K562 (cell line): ENCODE measurements around the gene ADAMTS14. TPM values are rescaled to one million over a fixed set of nuclear protein-coding genes. Genes with fewer than 3 reads are reported as not detected.

Experiments
- ARNT ChIP-seq, 2 experiments: fragments of 450-650 bp; IDR thresholded peaks; 2 replicates each; pipeline ENCODE4 v1.6.1; 2016; ENCODE audit warnings: mild to moderate bottlenecking in 1 of 2
- CC2D1A ChIP-seq: fragments of 450-650 bp; IDR thresholded peaks from 2 replicates; pipeline ENCODE4 v1.6.1; 2017; ENCODE audit warnings: mild to moderate bottlenecking
- DIDO1 ChIP-seq: fragments of 450-650 bp; IDR thresholded peaks from 2 replicates; pipeline ENCODE4 v1.6.1; 2016; ENCODE audit warnings: low read depth, missing biosample characterization, missing genetic modification characterization
- HMG20B ChIP-seq: fragments of 250-450 bp; sonication (Bioruptor Pico); IDR thresholded peaks from 2 replicates; pipeline ENCODE4 v1.5.0; 2021; ENCODE audit warnings: mild to moderate bottlenecking
- HMGN3 ChIP-seq: IDR thresholded peaks from 2 replicates; pipeline ENCODE4 v1.6.1; 2011; ENCODE audit warnings: borderline replicate concordance, low read depth, mild to moderate bottlenecking, mixed read lengths, low read length; ENCODE audit not compliant: insufficient read length; ENCODE audit errors: extremely low read depth
- MEF2D ChIP-seq: conservative IDR thresholded peaks from 2 replicates; pipeline ENCODE4 v1.6.1; 2016; ENCODE audit warnings: low read depth, missing genetic modification characterization, missing compliant biosample characterization
- MTA1 ChIP-seq: fragments of 450-650 bp; IDR thresholded peaks from 2 replicates; pipeline ENCODE4 v1.6.1; 2017; ENCODE audit warnings: borderline replicate concordance
- PHTF2 ChIP-seq: fragments of 250-450 bp; sonication (Bioruptor Pico); IDR thresholded peaks from 2 replicates; pipeline ENCODE4 v1.5.0; 2021; ENCODE audit warnings: mild to moderate bottlenecking
- TAF9B ChIP-seq: fragments of 450-650 bp; IDR thresholded peaks from 2 replicates; pipeline ENCODE4 v1.6.1; 2018; ENCODE audit warnings: mild to moderate bottlenecking; ENCODE audit not compliant: partially characterized antibody
- ZNF197 ChIP-seq: fragments of 200-800 bp; sonication (Bioruptor generic); IDR thresholded peaks from 2 replicates; pipeline ENCODE4 v1.6.1; 2016; ENCODE audit warnings: low read depth, missing genetic modification characterization, missing compliant biosample characterization
- ZNF77 ChIP-seq: fragments of 250-450 bp; sonication (Bioruptor Pico); IDR thresholded peaks from 2 replicates; pipeline ENCODE4 v1.5.0; 2020
- ZNF780A ChIP-seq: fragments of 250-450 bp; sonication (Bioruptor Pico); IDR thresholded peaks from 2 replicates; pipeline ENCODE4 v1.5.0; 2021; ENCODE audit warnings: mild to moderate bottlenecking
- ZNF79 ChIP-seq: fragments of 250-450 bp; sonication (Bioruptor Pico); IDR thresholded peaks from 2 replicates; pipeline ENCODE4 v1.4.0; 2020; ENCODE audit warnings: low read depth, mild to moderate bottlenecking, moderate library complexity
- polyA plus RNA-seq, 8 experiments: library from polyadenylated mRNA; depleted of rRNA in 4 of 8; stranded (reverse) in 5 of 8; unstranded in 3 of 8; fragments of >200 nt; fragmentation: Nextera tagmentation in 2 of 8; fragmentation: Illumina TruSeq in 1 of 8; extraction: Ambion mirVana in 2 of 8; extraction: Trizol in 1 of 8; gene quantifications; 2 replicates each; pipeline versions ENCODE4 v1.2.1 to v1.2.3, GENCODE V29; 2011 to 2014; ENCODE audit warnings: inconsistent platforms in 1 of 8, missing spikeins in 1 of 8
- total RNA-seq, 7 experiments: library from RNA; depleted of rRNA in 6 of 7; stranded (reverse); fragments of >200 nt in 6 of 7; fragmentation: Illumina TruSeq in 2 of 7; extraction: Trizol in 2 of 7; gene quantifications; 2 replicates each; pipeline versions ENCODE4 v1.2.1 to v1.2.3, GENCODE V29; 2011 to 2021; ENCODE audit warnings: low replicate concordance in 1 of 7
- TF ChIP-seq, protein P1 (sequence below): fragments of 450-650 bp; IDR thresholded peaks from 2 replicates; pipeline ENCODE4 v1.6.1; 2016
- TF ChIP-seq, protein P2 (sequence below): fragments of 250-450 bp; sonication (Bioruptor Pico); IDR thresholded peaks from 2 replicates; pipeline ENCODE4 v1.5.0; 2020; ENCODE audit warnings: mild to moderate bottlenecking
- TF ChIP-seq, protein P3 (sequence below), 2 experiments: fragments of 450-650 bp; formaldehyde crosslinking in 1 of 2; IDR thresholded peaks; 2 replicates each; pipeline versions ENCODE4 v1.4.0 to v1.6.1; 2014 to 2020; ENCODE audit warnings: mild to moderate bottlenecking in 2 of 2, borderline replicate concordance in 1 of 2, low read depth in 1 of 2
- TF ChIP-seq, protein P4 (sequence below): fragments of 450-650 bp; formaldehyde crosslinking; IDR thresholded peaks from 2 replicates; pipeline ENCODE4 v1.4.0; 2022; ENCODE audit warnings: mild to moderate bottlenecking, moderate library complexity

The ADAMTS14 gene
- total and polyA plus RNA-seq, 9 of the 15 experiments (the other 6 are each of a cell fraction or from before 2014, with no cell fraction given) = 0.04 to 37.4 (median 15.9) TPM

DNA sequence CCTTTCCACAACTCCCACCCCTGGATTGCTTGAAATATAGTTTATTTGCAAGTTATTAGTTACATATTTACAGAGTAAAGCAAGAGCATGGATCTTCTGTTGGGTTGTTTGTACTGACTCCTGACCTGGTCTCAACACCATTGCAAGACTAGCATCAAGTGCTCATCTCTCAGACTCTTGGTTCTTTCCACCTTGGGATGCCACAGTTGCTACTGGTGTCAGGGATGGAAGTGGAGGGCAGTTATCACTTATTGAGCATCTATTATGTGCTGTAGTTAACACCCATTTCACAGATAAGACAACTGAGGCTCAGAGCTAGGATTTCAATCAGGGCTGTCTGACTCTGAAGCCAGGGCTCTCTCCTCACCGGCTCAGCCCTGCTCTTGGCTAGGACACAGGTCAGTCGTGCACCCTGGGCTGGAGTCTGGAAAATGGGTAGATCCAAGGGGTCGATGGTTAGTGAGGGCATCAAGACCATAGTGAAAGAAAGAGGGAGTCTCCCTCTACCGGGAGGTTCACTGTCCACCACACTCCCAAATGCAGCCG, 614 bp upstream of the ADAMTS14 start (continued):
- TF ChIP-seq ZNF77 (no peak), ARNT (IDR thresholded peaks at IDR 0.05) (peak in 1 of 2 experiments; percentile 86; a peak in 3 of 4 replicates), HMG20B (CRISPR knock-in tag) (0 out of 2 replicates have a peak, but pooled peaks have one; percentile 74), DIDO1 (tag) (0 out of 2 replicates have a peak, but pooled peaks have one; percentile 35), ZNF79 (CRISPR knock-in tag) (0 out of 2 replicates have a peak, but pooled peaks have one; percentile 36), CC2D1A (peak; percentile 89), HMGN3 (no peak), PHTF2 (CRISPR knock-in tag) (no peak), ZNF780A (CRISPR knock-in tag) (0 out of 2 replicates have a peak, but pooled peaks have one; percentile 68), TAF9B (no peak), MTA1 (peak; percentile 43; the same call in 1 of the 2 replicates), ZNF197 (CRISPR knock-in tag) (no peak), MEF2D (peak; percentile 63; the same call in 1 of the 2 replicates)
- TF ChIP-seq, protein P1, sequence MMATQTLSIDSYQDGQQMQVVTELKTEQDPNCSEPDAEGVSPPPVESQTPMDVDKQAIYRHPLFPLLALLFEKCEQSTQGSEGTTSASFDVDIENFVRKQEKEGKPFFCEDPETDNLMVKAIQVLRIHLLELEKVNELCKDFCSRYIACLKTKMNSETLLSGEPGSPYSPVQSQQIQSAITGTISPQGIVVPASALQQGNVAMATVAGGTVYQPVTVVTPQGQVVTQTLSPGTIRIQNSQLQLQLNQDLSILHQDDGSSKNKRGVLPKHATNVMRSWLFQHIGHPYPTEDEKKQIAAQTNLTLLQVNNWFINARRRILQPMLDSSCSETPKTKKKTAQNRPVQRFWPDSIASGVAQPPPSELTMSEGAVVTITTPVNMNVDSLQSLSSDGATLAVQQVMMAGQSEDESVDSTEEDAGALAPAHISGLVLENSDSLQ = peak; percentile 23; the same call in 1 of the 2 replicates
- TF ChIP-seq, protein P2, sequence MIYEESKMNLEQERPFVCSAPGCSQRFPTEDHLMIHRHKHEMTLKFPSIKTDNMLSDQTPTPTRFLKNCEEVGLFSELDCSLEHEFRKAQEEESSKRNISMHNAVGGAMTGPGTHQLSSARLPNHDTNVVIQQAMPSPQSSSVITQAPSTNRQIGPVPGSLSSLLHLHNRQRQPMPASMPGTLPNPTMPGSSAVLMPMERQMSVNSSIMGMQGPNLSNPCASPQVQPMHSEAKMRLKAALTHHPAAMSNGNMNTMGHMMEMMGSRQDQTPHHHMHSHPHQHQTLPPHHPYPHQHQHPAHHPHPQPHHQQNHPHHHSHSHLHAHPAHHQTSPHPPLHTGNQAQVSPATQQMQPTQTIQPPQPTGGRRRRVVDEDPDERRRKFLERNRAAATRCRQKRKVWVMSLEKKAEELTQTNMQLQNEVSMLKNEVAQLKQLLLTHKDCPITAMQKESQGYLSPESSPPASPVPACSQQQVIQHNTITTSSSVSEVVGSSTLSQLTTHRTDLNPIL (CRISPR knock-in tag) = peak; percentile 60; the same call in 1 of the 2 replicates
- TF ChIP-seq, protein P3, sequence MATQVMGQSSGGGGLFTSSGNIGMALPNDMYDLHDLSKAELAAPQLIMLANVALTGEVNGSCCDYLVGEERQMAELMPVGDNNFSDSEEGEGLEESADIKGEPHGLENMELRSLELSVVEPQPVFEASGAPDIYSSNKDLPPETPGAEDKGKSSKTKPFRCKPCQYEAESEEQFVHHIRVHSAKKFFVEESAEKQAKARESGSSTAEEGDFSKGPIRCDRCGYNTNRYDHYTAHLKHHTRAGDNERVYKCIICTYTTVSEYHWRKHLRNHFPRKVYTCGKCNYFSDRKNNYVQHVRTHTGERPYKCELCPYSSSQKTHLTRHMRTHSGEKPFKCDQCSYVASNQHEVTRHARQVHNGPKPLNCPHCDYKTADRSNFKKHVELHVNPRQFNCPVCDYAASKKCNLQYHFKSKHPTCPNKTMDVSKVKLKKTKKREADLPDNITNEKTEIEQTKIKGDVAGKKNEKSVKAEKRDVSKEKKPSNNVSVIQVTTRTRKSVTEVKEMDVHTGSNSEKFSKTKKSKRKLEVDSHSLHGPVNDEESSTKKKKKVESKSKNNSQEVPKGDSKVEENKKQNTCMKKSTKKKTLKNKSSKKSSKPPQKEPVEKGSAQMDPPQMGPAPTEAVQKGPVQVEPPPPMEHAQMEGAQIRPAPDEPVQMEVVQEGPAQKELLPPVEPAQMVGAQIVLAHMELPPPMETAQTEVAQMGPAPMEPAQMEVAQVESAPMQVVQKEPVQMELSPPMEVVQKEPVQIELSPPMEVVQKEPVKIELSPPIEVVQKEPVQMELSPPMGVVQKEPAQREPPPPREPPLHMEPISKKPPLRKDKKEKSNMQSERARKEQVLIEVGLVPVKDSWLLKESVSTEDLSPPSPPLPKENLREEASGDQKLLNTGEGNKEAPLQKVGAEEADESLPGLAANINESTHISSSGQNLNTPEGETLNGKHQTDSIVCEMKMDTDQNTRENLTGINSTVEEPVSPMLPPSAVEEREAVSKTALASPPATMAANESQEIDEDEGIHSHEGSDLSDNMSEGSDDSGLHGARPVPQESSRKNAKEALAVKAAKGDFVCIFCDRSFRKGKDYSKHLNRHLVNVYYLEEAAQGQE (IDR thresholded peaks at IDR 0.05; ENCODE audit: borderline replicate concordance) = peak; percentile 59; the same call in 1 of the 2 replicates
- TF ChIP-seq, protein P3 (CRISPR knock-in tag; IDR thresholded peaks at IDR 0.05; ENCODE audit: low read depth) = peak; percentile 74
- TF ChIP-seq, protein P4, sequence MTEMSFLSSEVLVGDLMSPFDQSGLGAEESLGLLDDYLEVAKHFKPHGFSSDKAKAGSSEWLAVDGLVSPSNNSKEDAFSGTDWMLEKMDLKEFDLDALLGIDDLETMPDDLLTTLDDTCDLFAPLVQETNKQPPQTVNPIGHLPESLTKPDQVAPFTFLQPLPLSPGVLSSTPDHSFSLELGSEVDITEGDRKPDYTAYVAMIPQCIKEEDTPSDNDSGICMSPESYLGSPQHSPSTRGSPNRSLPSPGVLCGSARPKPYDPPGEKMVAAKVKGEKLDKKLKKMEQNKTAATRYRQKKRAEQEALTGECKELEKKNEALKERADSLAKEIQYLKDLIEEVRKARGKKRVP = no peak; the same call in 1 of the 2 replicates
